HCT116 (cell line): ENCODE measurements around the gene FBH1. TPM values are rescaled to one million over a fixed set of nuclear protein-coding genes. Genes with fewer than 3 reads are reported as not detected.

Experiments
- ATAC-seq: fragments of 200-7000 bp; cut with Tn5 transposase; 2 replicates; pipeline ENCODE4 v1.9.1; 2020; ENCODE audit warnings: mild to moderate bottlenecking, moderate library complexity
- BruUV-seq: library from RNA; stranded (reverse); fragments of 400-500 nt; replicated peaks from 2 replicates; lab custom pipeline; 2021; lab: Mats Ljungman, UMichigan
- CTCF ChIA-PET: fragments of 300-600 bp; sonication (Branson Sonifier 250); formaldehyde crosslinking; loops from one replicate; lab custom pipeline; 2021; ENCODE audit warnings: antibody characterized with exemption; lab: Charles Lee
- POLR2A ChIA-PET: fragments of 300-600, 350-600 bp; sonication (Branson Sonifier 250); formaldehyde crosslinking; loops from one replicate; lab custom pipeline; 2021; ENCODE audit warnings: antibody characterized with exemption; lab: Charles Lee
- RAD21 ChIA-PET, 2 experiments: fragments of 300-600 bp; sonication (Branson Sonifier 250); formaldehyde crosslinking; loops; one replicate each; lab custom pipeline; 2023; ENCODE audit warnings: low total read pairs in 2 of 2; ENCODE audit not compliant: uncharacterized antibody in 2 of 2, unreplicated experiment in 2 of 2, low non-redundant PET in 1 of 2; lab: Charles Lee
- DNase-seq: peaks from one replicate; pipeline ENCODE4 v3.0.0-alpha.2; 2010; ENCODE audit warnings: low read depth, low spot score
- H2AFZ ChIP-seq: fragments of 200-600 bp; shearing (Covaris generic), sonication (generic); 2 replicates; pipeline ENCODE4 v1.6.1; 2017; ENCODE audit warnings: low read depth, mixed run types, mixed read lengths, antibody characterized with exemption, low read length; ENCODE audit not compliant: poor library complexity, severe bottlenecking
- H3K27ac ChIP-seq: 2 replicates; pipeline ENCODE4 v1.5.1; 2012; ENCODE audit warnings: low read depth, low read length
- H3K27me3 ChIP-seq: fragments of 200-600 bp; sonication (generic); 2 replicates; pipeline ENCODE4 v1.6.1; 2016; ENCODE audit warnings: mixed run types, low read length, mixed read lengths; ENCODE audit not compliant: insufficient read depth
- H3K36me3 ChIP-seq, 2 experiments: fragments of 200-500 bp in 1 of 2; fragments of 200-600 bp in 1 of 2; sonication (Bioruptor generic) in 1 of 2; sonication (generic) in 1 of 2; 2 replicates each; pipeline versions ENCODE4 v1.5.1 to v1.6.1; 2014 to 2016; ENCODE audit warnings: low read length in 2 of 2, inconsistent platforms in 1 of 2, mixed read lengths in 1 of 2, mixed run types in 1 of 2; ENCODE audit not compliant: insufficient read depth in 2 of 2, control insufficient read depth in 1 of 2
- H3K4me1 ChIP-seq, 2 experiments: fragments of 200-600 bp in 1 of 2; sonication (generic) in 1 of 2; 2 replicates each; pipeline versions ENCODE4 v1.5.1 to v1.6.1; 2012 to 2017; ENCODE audit warnings: low read length in 2 of 2, inconsistent platforms in 1 of 2, mild to moderate bottlenecking in 1 of 2, mixed read lengths in 1 of 2, mixed run types in 1 of 2, moderate library complexity in 1 of 2; ENCODE audit not compliant: insufficient read depth in 2 of 2, control insufficient read depth in 1 of 2
- H3K4me2 ChIP-seq: fragments of 200-600 bp; sonication (generic); 2 replicates; pipeline ENCODE4 v1.6.1; 2017; ENCODE audit warnings: mixed run types, low read length, mixed read lengths
- H3K4me3 ChIP-seq, 2 experiments: fragments of 200-600 bp in 1 of 2; sonication (generic) in 1 of 2; replicated peaks in 1 of 2; 2 replicates each; pipeline ENCODE4 v1.5.1; 2011 to 2016; ENCODE audit warnings: low read length in 2 of 2, control low read depth in 1 of 2, low read depth in 1 of 2, mild to moderate bottlenecking in 1 of 2, mixed read lengths in 1 of 2, mixed run types in 1 of 2
- H3K79me2 ChIP-seq: fragments of 200-600 bp; sonication (generic); 2 replicates; pipeline ENCODE4 v1.6.1; 2017; ENCODE audit warnings: mild to moderate bottlenecking, mixed run types, low read length, moderate library complexity, mixed read lengths; ENCODE audit not compliant: insufficient read depth
- H3K9ac ChIP-seq: fragments of 200-600 bp; sonication (generic); 2 replicates; pipeline ENCODE4 v1.6.1; 2016; ENCODE audit warnings: low read length, mixed read lengths
- H3K9me2 ChIP-seq: fragments of 200-600 bp; sonication (generic), shearing (Covaris generic); 2 replicates; pipeline ENCODE4 v1.6.1; 2017; ENCODE audit warnings: mixed run types, mild to moderate bottlenecking, moderate library complexity; ENCODE audit not compliant: insufficient read depth
- H3K9me3 ChIP-seq, 2 experiments: fragments of 200-500 bp in 1 of 2; fragments of 200-600 bp in 1 of 2; sonication (Bioruptor generic) in 1 of 2; sonication (generic) in 1 of 2; 2 replicates each; pipeline ENCODE4 v1.6.1; 2014 to 2017; ENCODE audit warnings: low read length in 2 of 2, mixed read lengths in 2 of 2, inconsistent platforms in 1 of 2, low read depth in 1 of 2, mild to moderate bottlenecking in 1 of 2, mixed run types in 1 of 2, moderate library complexity in 1 of 2; ENCODE audit not compliant: control insufficient read depth in 1 of 2, insufficient read depth in 1 of 2
- H4K20me1 ChIP-seq: fragments of 200-600 bp; sonication (generic), shearing (Covaris generic); 2 replicates; pipeline ENCODE4 v1.6.1; 2017; ENCODE audit warnings: mixed run types, mild to moderate bottlenecking, moderate library complexity; ENCODE audit not compliant: insufficient read depth
- CBX3 ChIP-seq: IDR thresholded peaks from 2 replicates; pipeline ENCODE4 v1.6.1; 2012; ENCODE audit warnings: low read depth
- EGR1 ChIP-seq: IDR thresholded peaks from 2 replicates; pipeline ENCODE4 v1.6.1; 2012; ENCODE audit warnings: low read depth
- ELF1 ChIP-seq: IDR thresholded peaks from 2 replicates; pipeline ENCODE4 v1.6.1; 2012; ENCODE audit warnings: low read depth, borderline replicate concordance
- EZH2 ChIP-seq: fragments of 200-600 bp; sonication (generic); IDR thresholded peaks from 2 replicates; pipeline ENCODE4 v1.6.1; 2017; ENCODE audit warnings: antibody characterized with exemption, mixed run types
- FOSL1 ChIP-seq: IDR thresholded peaks from 2 replicates; pipeline ENCODE4 v1.6.1; 2012; ENCODE audit warnings: low read depth
- JUND ChIP-seq: IDR thresholded peaks from 2 replicates; pipeline ENCODE4 v1.6.1; 2012
- RAD21 ChIP-seq: IDR thresholded peaks from 2 replicates; pipeline ENCODE4 v1.6.1; 2012; ENCODE audit warnings: low read depth, mild to moderate bottlenecking
- YY1 ChIP-seq: IDR thresholded peaks from 2 replicates; pipeline ENCODE4 v1.6.1; 2011; ENCODE audit warnings: low read length, low read depth, moderate library complexity, mild to moderate bottlenecking; ENCODE audit not compliant: insufficient replicate concordance; ENCODE audit errors: extremely low read depth
- intact Hi-C: fragments of 100-400 bp; cut with micrococcal nuclease; formaldehyde crosslinking; loops from 2 replicates; pipeline ENCODE4 v1.10.0; 2022
- total RNA-seq: library from RNA; stranded (reverse); gene quantifications from one replicate; pipeline ENCODE4 v1.2.1, GENCODE V29; 2021; ENCODE audit not compliant: unreplicated experiment
- TF ChIP-seq, protein P1 (sequence below): IDR thresholded peaks from 2 replicates; pipeline ENCODE4 v1.6.1; 2012
- TF ChIP-seq, protein P2 (sequence below): IDR thresholded peaks from 2 replicates; pipeline ENCODE4 v1.6.1; 2012
- TF ChIP-seq, protein P3 (sequence below), 3 experiments: fragments of 200-600 bp in 1 of 3; sonication (generic) in 1 of 3; IDR thresholded peaks in 2 of 3; conservative IDR thresholded peaks in 1 of 3; 2 replicates each; pipeline ENCODE4 v1.5.1; 2012 to 2017; ENCODE audit warnings: low read depth in 2 of 3, low read length in 2 of 3, antibody characterized with exemption in 1 of 3, borderline replicate concordance in 1 of 3, control low read depth in 1 of 3, mild to moderate bottlenecking in 1 of 3, mixed read lengths in 1 of 3, mixed run types in 1 of 3, moderate library complexity in 1 of 3; ENCODE audit not compliant: insufficient read depth in 1 of 3
- TF ChIP-seq, protein P4 (sequence below): IDR thresholded peaks from 2 replicates; pipeline ENCODE4 v1.6.1; 2011; ENCODE audit warnings: mild to moderate bottlenecking, low read length, moderate library complexity; ENCODE audit not compliant: insufficient replicate concordance; ENCODE audit errors: extremely low read depth

Gene FBH1
- total RNA-seq, 1 experiment from 2014 or later = 70.2 TPM

DNA sequence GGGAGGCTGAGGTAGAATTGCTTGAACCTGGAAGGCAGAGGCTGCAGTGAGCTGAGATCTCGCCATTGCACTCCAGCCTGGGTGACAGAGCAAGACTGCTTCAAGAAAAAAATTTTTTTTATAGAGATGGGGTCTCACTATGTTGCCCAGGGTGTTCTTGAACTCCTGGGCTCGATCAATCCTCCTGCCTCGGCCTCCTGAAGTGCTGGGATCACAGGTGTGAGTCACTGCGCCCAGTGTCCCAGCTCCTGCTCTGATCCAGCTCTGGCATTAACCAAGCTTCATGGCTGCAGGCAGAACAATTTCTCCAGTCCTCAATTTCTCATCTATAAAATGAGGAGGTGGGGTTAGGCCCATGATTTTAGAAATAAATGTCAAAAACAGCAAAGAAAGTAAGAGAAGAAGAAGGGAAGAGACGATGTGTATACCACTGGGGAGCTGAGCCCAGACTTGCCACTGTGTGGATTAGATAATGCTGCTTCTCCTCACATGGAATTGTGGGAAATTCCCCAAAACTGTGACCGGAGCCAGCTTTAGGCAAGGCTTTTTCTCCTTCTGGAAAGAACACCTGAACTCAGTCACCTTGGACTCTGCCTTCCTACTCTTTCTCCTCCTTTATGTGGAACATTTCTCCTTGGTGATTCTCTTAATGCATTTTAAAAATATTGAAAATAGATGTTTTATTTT is 61.8 kb downstream of the FBH1 start:
- no peak overlapping the region for H3K9ac ChIP-seq
- no TSS peak for BruUV-seq
- peaks cover 11 to 14% of the 10 kb centered on the region in 2 experiments; a peak in 3 of 4 replicates for H3K4me1 ChIP-seq
- H3K9me2 ChIP-seq = no peaks in the 10 kb centered on the region
- H3K27me3 ChIP-seq = no peaks in the 10 kb centered on the region
- no peak overlapping the region for H2AFZ ChIP-seq
- H3K9me3 ChIP-seq = no peaks in the 10 kb centered on the region
- no peak overlapping the region for H3K4me2 ChIP-seq
- H3K79me2 ChIP-seq = no peaks in the 10 kb centered on the region
- no peaks in the 10 kb centered on the region for H3K36me3 ChIP-seq
- DNase-seq (no peak), ATAC-seq (no peak)
- no peak overlapping the region for H3K27ac ChIP-seq
- no peaks in the 10 kb centered on the region for H4K20me1 ChIP-seq
- TF ChIP-seq EGR1 (no peak), EZH2 (no peak), CBX3 (no peak), ELF1 (no peak), FOSL1 (no peak), YY1 (no peak), JUND (no peak), RAD21 (no peak)
- TF ChIP-seq, protein P1, sequence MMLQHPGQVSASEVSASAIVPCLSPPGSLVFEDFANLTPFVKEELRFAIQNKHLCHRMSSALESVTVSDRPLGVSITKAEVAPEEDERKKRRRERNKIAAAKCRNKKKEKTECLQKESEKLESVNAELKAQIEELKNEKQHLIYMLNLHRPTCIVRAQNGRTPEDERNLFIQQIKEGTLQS = no peak
- TF ChIP-seq, protein P2, sequence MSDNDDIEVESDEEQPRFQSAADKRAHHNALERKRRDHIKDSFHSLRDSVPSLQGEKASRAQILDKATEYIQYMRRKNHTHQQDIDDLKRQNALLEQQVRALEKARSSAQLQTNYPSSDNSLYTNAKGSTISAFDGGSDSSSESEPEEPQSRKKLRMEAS = no peak
- TF ChIP-seq, protein P3, sequence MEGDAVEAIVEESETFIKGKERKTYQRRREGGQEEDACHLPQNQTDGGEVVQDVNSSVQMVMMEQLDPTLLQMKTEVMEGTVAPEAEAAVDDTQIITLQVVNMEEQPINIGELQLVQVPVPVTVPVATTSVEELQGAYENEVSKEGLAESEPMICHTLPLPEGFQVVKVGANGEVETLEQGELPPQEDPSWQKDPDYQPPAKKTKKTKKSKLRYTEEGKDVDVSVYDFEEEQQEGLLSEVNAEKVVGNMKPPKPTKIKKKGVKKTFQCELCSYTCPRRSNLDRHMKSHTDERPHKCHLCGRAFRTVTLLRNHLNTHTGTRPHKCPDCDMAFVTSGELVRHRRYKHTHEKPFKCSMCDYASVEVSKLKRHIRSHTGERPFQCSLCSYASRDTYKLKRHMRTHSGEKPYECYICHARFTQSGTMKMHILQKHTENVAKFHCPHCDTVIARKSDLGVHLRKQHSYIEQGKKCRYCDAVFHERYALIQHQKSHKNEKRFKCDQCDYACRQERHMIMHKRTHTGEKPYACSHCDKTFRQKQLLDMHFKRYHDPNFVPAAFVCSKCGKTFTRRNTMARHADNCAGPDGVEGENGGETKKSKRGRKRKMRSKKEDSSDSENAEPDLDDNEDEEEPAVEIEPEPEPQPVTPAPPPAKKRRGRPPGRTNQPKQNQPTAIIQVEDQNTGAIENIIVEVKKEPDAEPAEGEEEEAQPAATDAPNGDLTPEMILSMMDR (IDR thresholded peaks at IDR 0.05 in 2 of 3, conservative IDR thresholded peaks at IDR 0.05 in 1 of 3; ENCODE audit: borderline replicate concordance in 1 of 3, insufficient read depth in 1 of 3, low read depth in 2 of 3, low read length in 2 of 3) = no peak
- TF ChIP-seq, protein P4, sequence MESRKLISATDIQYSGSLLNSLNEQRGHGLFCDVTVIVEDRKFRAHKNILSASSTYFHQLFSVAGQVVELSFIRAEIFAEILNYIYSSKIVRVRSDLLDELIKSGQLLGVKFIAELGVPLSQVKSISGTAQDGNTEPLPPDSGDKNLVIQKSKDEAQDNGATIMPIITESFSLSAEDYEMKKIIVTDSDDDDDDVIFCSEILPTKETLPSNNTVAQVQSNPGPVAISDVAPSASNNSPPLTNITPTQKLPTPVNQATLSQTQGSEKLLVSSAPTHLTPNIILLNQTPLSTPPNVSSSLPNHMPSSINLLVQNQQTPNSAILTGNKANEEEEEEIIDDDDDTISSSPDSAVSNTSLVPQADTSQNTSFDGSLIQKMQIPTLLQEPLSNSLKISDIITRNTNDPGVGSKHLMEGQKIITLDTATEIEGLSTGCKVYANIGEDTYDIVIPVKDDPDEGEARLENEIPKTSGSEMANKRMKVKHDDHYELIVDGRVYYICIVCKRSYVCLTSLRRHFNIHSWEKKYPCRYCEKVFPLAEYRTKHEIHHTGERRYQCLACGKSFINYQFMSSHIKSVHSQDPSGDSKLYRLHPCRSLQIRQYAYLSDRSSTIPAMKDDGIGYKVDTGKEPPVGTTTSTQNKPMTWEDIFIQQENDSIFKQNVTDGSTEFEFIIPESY = no peak
- intact Hi-C loops = loop anchor here (5.0 kb wide), 1 partner anchor 450 kb away; no protein-coding TSS in a partner anchor
- ChIA-PET CTCF (interaction anchor here (1.6 kb wide), 1 partner anchor 135 kb away, joined by 4 read pairs; no protein-coding TSS in a partner anchor), POLR2A (no interaction called here), RAD21 (no interaction called here)
- no peak overlapping the region for H3K4me3 ChIP-seq
